Adrenal gland (tissue), 12 donors: ENCODE results near the gene LTB. TPM values are rescaled to one million over a fixed set of nuclear protein-coding genes. Genes with fewer than 3 reads are reported as not detected.
A peak's percentile ranks its signal among the peaks of the same experiment; 100 is the strongest.

ENCODE experiments used
- DNase-seq, 7 donors: peaks; one replicate each; pipeline ENCODE4 v3.0.0-alpha.2; 2019 to 2020
- H3K27ac ChIP-seq, 5 donors: fragments of 200-600 bp; sonication (generic) in 4 of 5; 1 replicate in 3 of 5; 2 replicates in 2 of 5; pipeline versions ENCODE4 v1.5.1 to v1.8.0; 2016 to 2020; ENCODE audit warnings: mild to moderate bottlenecking in 1 of 5
- H3K27me3 ChIP-seq: fragments of 200-600 bp; 2 replicates; pipeline ENCODE4 v1.8.0; 2021
- H3K36me3 ChIP-seq, 2 donors: fragments of 200-600 bp; replicated peaks in 1 of 2; 1 replicate in 1 of 2; 2 replicates in 1 of 2; pipeline versions ENCODE4 v1.5.1 to v1.8.0; 2018 to 2022
- H3K4me1 ChIP-seq, 2 donors: fragments of 200-600 bp; replicated peaks in 1 of 2; 1 replicate in 1 of 2; 2 replicates in 1 of 2; pipeline versions ENCODE4 v1.5.1 to v1.8.0; 2018 to 2021
- H3K4me3 ChIP-seq, 4 donors: fragments of 200-600 bp; sonication (generic) in 3 of 4; one replicate each; pipeline ENCODE4 v1.5.1; 2016 to 2018
- H3K9me3 ChIP-seq, 3 donors: fragments of 200-600 bp; sonication (generic) in 1 of 3; replicated peaks in 1 of 3; 1 replicate in 2 of 3; 2 replicates in 1 of 3; pipeline versions ENCODE4 v1.5.1 to v1.8.0; 2016 to 2021
- CTCF ChIP-seq, 6 experiments: fragments of 450-650 bp in 4 of 6; fragments of 200-600 bp in 2 of 6; sonication (generic) in 1 of 6; IDR thresholded peaks; 1 replicate in 5 of 6; 2 replicates in 1 of 6; pipeline versions ENCODE4 v1.5.1 to v1.8.0; 2016 to 2021; ENCODE audit warnings: antibody characterized with exemption in 6 of 6, mild to moderate bottlenecking in 2 of 6, moderate library complexity in 1 of 6
- POLR2A ChIP-seq, 2 donors: fragments of 450-650 bp; IDR thresholded peaks; one replicate each; pipeline ENCODE4 v1.6.1; 2017; ENCODE audit warnings: antibody characterized with exemption in 2 of 2, mild to moderate bottlenecking in 2 of 2, moderate library complexity in 1 of 2
- WGBS, 4 donors: extraction: QIAGEN DNeasy Blood & Tissue Kit in 2 of 4; methylation state at CpG; one replicate each; pipeline versions ENCODE4 v1.1.5 to v1.1.7; 2013 to 2017; 5-methylcytosine and 5-hydroxymethylcytosine counted together
- intact Hi-C, 2 donors: fragments of 100-400 bp; cut with DNase I; formaldehyde crosslinking; loops; one replicate each; pipeline versions ENCODE4 v1.14.1 to v1.15.0; 2022 to 2023
- polyA plus RNA-seq, 3 donors: library from polyadenylated mRNA; stranded (reverse); fragments of 200-250 nt in 2 of 3; fragments of 350-450 nt in 1 of 3; fragmentation: Illumina TruSeq in 1 of 3; extraction: RNeasy Lipid Tissue Mini Kit (QIAGEN cat#74804) in 1 of 3; gene quantifications; one replicate each; pipeline ENCODE4 v1.2.3, GENCODE V29; 2013 to 2014
- total RNA-seq, 9 donors: library from RNA; depleted of rRNA in 4 of 9; stranded (reverse); fragments of >200 nt in 4 of 9; fragments of 120-200 nt in 1 of 9; fragmentation: NEBNext Ultra II Directional in 1 of 9; extraction: Animal tissue kit (Norgen Biotek cat#: 25700) in 1 of 9; gene quantifications; one replicate each; pipeline versions ENCODE4 v1.1.0 to v1.2.4, GENCODE V29; 2013 to 2023
- donor health status: healthy with polysubstance abuse.
- donor health status: Bipolar disorder and iron deficiency.
- donor health status: DM: yes; HTN: yes; CAD: no.
- donor health status: DM: no; HTN: no; CAD: no.
- donor health status: DM: no; HTN: no; CAD: no.
- donor health status: DM: yes; HTN: yes; CAD: no.

The LTB gene
- total and polyA plus RNA-seq, 12 donors: 0.31 to 6.7 (median 1.1) TPM; not detected in 3

- H3K27ac ChIP-seq: peak overlapping the region in 3 of 5 donors; percentile 45 to 77 (median 75)
- H3K9me3 ChIP-seq: no peaks in the 10 kb centered on the region
- H3K27me3 ChIP-seq: no peaks in the 10 kb centered on the region
- peaks cover 4 to 5% of the 10 kb centered on the region in 2 donors for H3K4me1 ChIP-seq
- DNase-seq: no peak
- 34 to 40% (median 38%) methylated on average over 11 of the region's 11 CpGs for WGBS, 4 donors
- H3K4me3 ChIP-seq: peak overlapping the region in 2 of 4 donors; percentile 54 to 59
- intact Hi-C loops: no loop called here
- no peaks in the 10 kb centered on the region for H3K36me3 ChIP-seq
- TF ChIP-seq POLR2A (IDR thresholded peaks at IDR 0.05): no peak
- TF ChIP-seq CTCF (IDR thresholded peaks at IDR 0.05): no peak
Measured at GRCh38 chr6:31580438-31580740, 1.8 kb downstream of the LTB start.

- H3K36me3 ChIP-seq: no peaks in the 10 kb centered on the region
- H3K27ac ChIP-seq: no peak overlapping the region
- TF ChIP-seq CTCF (IDR thresholded peaks at IDR 0.05) (no peak), POLR2A (IDR thresholded peaks at IDR 0.05) (no peak)
- no peak for DNase-seq
- no peak overlapping the region for H3K4me3 ChIP-seq
- peaks cover 4 to 5% of the 10 kb centered on the region in 2 donors for H3K4me1 ChIP-seq
- no peaks in the 10 kb centered on the region for H3K9me3 ChIP-seq
- WGBS, 4 donors: 87 to 90% (median 89%) methylated on average over 8 of the region's 8 CpGs
- H3K27me3 ChIP-seq: no peaks in the 10 kb centered on the region
- intact Hi-C loops: no loop called here
Measured at GRCh38 chr6:31579546-31580437, 2.4 kb downstream of the LTB start.

- DNase-seq: no peak
- Histone ChIP-seq H3K27me3 (no peaks in the 10 kb centered on the region), H3K4me3 (no peak overlapping the region), H3K4me1 (peaks cover 4 to 5% of the 10 kb centered on the region in 2 donors), H3K27ac (no peak overlapping the region), H3K9me3 (no peaks in the 10 kb centered on the region), H3K36me3 (no peaks in the 10 kb centered on the region)
- intact Hi-C loops: no loop called here
- no peak for TF ChIP-seq CTCF (IDR thresholded peaks at IDR 0.05)
- no peak for TF ChIP-seq POLR2A (IDR thresholded peaks at IDR 0.05)
- WGBS, 4 donors: 87 to 94% (median 92%) methylated on average over 3 of the region's 3 CpGs
Measured at GRCh38 chr6:31579119-31579505, 3.1 kb downstream of the LTB start.

GRCh38 chr6:31578184-31579118 is 3.8 kb downstream of the LTB start:
- Histone ChIP-seq H3K27ac (no peak overlapping the region), H3K4me3 (no peak overlapping the region), H3K4me1 (peaks cover 4 to 5% of the 10 kb centered on the region in 2 donors), H3K9me3 (no peaks in the 10 kb centered on the region), H3K27me3 (no peaks in the 10 kb centered on the region), H3K36me3 (no peaks in the 10 kb centered on the region)
- TF ChIP-seq POLR2A (IDR thresholded peaks at IDR 0.05): no peak
- no peak for TF ChIP-seq CTCF (IDR thresholded peaks at IDR 0.05)
- WGBS, 4 donors: 85 to 89% (median 87%) methylated on average over 9 to 12 of the region's 12 CpGs
- intact Hi-C loops: no loop called here
- no peak for DNase-seq
